KMS-11 (cell line): ENCODE data around the gene ZNF142.

Experiments used
- H2AFZ ChIP-seq: fragments of 200-600 bp; sonication (generic); 2 replicates; pipeline ENCODE4 v1.6.1; 2016; ENCODE audit warnings: antibody characterized with exemption, mixed run types, low read depth
- H3K27ac ChIP-seq: fragments of 200-600 bp; sonication (generic); 2 replicates; pipeline ENCODE4 v1.6.1; 2016; ENCODE audit warnings: mild to moderate bottlenecking, mixed run types
- H3K27me3 ChIP-seq: fragments of 200-600 bp; sonication (generic); 2 replicates; pipeline ENCODE4 v1.6.1; 2017; ENCODE audit warnings: mild to moderate bottlenecking, low read depth, mixed run types, moderate library complexity; ENCODE audit not compliant: insufficient read depth
- H3K36me3 ChIP-seq: fragments of 200-600 bp; sonication (generic); 2 replicates; pipeline ENCODE4 v1.6.1; 2017; ENCODE audit warnings: mild to moderate bottlenecking, mixed run types; ENCODE audit not compliant: insufficient read depth
- H3K4me1 ChIP-seq: fragments of 200-600 bp; sonication (generic); 2 replicates; pipeline ENCODE4 v1.6.1; 2016; ENCODE audit warnings: mild to moderate bottlenecking, low read depth, mixed run types; ENCODE audit not compliant: poor library complexity, severe bottlenecking
- H3K4me2 ChIP-seq: fragments of 200-600 bp; sonication (generic); 2 replicates; pipeline ENCODE4 v1.7.0; 2016; ENCODE audit warnings: mild to moderate bottlenecking, mixed run types
- H3K4me3 ChIP-seq: fragments of 200-600 bp; sonication (generic); IDR thresholded peaks from 2 replicates; pipeline ENCODE4 v1.6.1; 2017; ENCODE audit warnings: low read depth, low read length, mixed read lengths; ENCODE audit not compliant: insufficient read depth
- H3K79me2 ChIP-seq: fragments of 200-600 bp; sonication (generic); 2 replicates; pipeline ENCODE4 v1.6.1; 2016; ENCODE audit warnings: low read depth, mixed run types; ENCODE audit not compliant: insufficient read depth
- H3K9ac ChIP-seq: fragments of 200-600 bp; sonication (generic); 2 replicates; pipeline ENCODE4 v1.6.1; 2016; ENCODE audit warnings: mild to moderate bottlenecking, mixed run types
- H4K20me1 ChIP-seq: fragments of 200-600 bp; sonication (generic); 2 replicates; pipeline ENCODE4 v1.6.1; 2016; ENCODE audit warnings: mild to moderate bottlenecking, mixed run types; ENCODE audit not compliant: insufficient read depth
- CTCF ChIP-seq: fragments of 200-600 bp; sonication (generic); conservative IDR thresholded peaks from 2 replicates; pipeline ENCODE4 v1.6.1; 2017; ENCODE audit warnings: low read depth, mild to moderate bottlenecking, antibody characterized with exemption, low read length, moderate library complexity, mixed read lengths

The ZNF142 gene

GRCh38 chr2:218648787-218649100 is 10.7 kb downstream of the ZNF142 start:
- Histone ChIP-seq H3K27ac (no peak overlapping the region), H3K9ac (no peak overlapping the region), H3K4me2 (no peak overlapping the region), H3K79me2 (no peaks in the 10 kb centered on the region; the same call in 1 of the 2 replicates), H3K36me3 (peaks cover 11% of the 10 kb centered on the region; the same call in 1 of the 2 replicates), H4K20me1 (no peaks in the 10 kb centered on the region), H2AFZ (no peak overlapping the region), H3K4me1 (peaks cover 6% of the 10 kb centered on the region), H3K4me3 (no peak overlapping the region), H3K27me3 (no peaks in the 10 kb centered on the region)
- peak; percentile 32; the same call in 1 of the 2 replicates for TF ChIP-seq CTCF

GRCh38 chr2:218648088-218648786 is 11.2 kb downstream of the ZNF142 start:
- no peak overlapping the region for H3K4me3 ChIP-seq
- H3K4me1 ChIP-seq, result peaks cover 6% of the 10 kb centered on the region
- H3K4me2 ChIP-seq, result no peak overlapping the region
- H3K79me2 ChIP-seq, result no peaks in the 10 kb centered on the region
- H3K27ac ChIP-seq, result no peak overlapping the region
- no peak overlapping the region for H2AFZ ChIP-seq
- no peak overlapping the region for H3K9ac ChIP-seq
- H4K20me1 ChIP-seq, result no peaks in the 10 kb centered on the region
- peaks cover 11% of the 10 kb centered on the region; the same call in 1 of the 2 replicates for H3K36me3 ChIP-seq
- peak; percentile 87 for TF ChIP-seq CTCF
- H3K27me3 ChIP-seq, result no peaks in the 10 kb centered on the region

- Histone ChIP-seq H3K4me2 (no peak overlapping the region), H3K27me3 (no peaks in the 10 kb centered on the region), H3K9ac (no peak overlapping the region), H2AFZ (no peak overlapping the region), H3K36me3 (peaks cover 12% of the 10 kb centered on the region; the same call in 1 of the 2 replicates), H3K79me2 (no peaks in the 10 kb centered on the region), H3K4me3 (no peak overlapping the region), H3K4me1 (peaks cover 6% of the 10 kb centered on the region), H4K20me1 (no peaks in the 10 kb centered on the region), H3K27ac (no peak overlapping the region)
- TF ChIP-seq CTCF, result no peak
Measured at GRCh38 chr2:218645126-218645525, 14.3 kb downstream of the ZNF142 start.

GRCh38 chr2:218644721-218645120 is 14.7 kb downstream of the ZNF142 start:
- Histone ChIP-seq H4K20me1 (no peaks in the 10 kb centered on the region), H2AFZ (no peak overlapping the region), H3K4me2 (no peak overlapping the region), H3K9ac (no peak overlapping the region), H3K79me2 (no peaks in the 10 kb centered on the region), H3K4me3 (no peak overlapping the region), H3K4me1 (peaks cover 6% of the 10 kb centered on the region), H3K27me3 (no peaks in the 10 kb centered on the region), H3K36me3 (peaks cover 12% of the 10 kb centered on the region; the same call in 1 of the 2 replicates), H3K27ac (no peak overlapping the region)
- no peak for TF ChIP-seq CTCF
